H1 (cell line): ENCODE measurements around the gene VSIG10L. TPM values are rescaled to one million over a fixed set of nuclear protein-coding genes. Genes with fewer than 3 reads are reported as not detected.

ENCODE experiments used
- JUN ChIP-seq: IDR thresholded peaks from 2 replicates; pipeline ENCODE4 v1.6.1; 2011; ENCODE audit warnings: low read depth, mild to moderate bottlenecking, improper control_type of control experiment, low read length
- SRF ChIP-seq: IDR thresholded peaks from 2 replicates; pipeline ENCODE4 v1.6.1; 2011; ENCODE audit warnings: mild to moderate bottlenecking, low read depth, low read length, moderate library complexity
- SUZ12 ChIP-seq: fragments of 200-600 bp; sonication (generic); IDR thresholded peaks from 2 replicates; pipeline ENCODE4 v1.6.1; 2012; ENCODE audit warnings: mild to moderate bottlenecking, inconsistent platforms, low read length, moderate library complexity, mixed read lengths
- TAF1 ChIP-seq: IDR thresholded peaks from 2 replicates; pipeline ENCODE4 v1.6.1; 2011; ENCODE audit warnings: mild to moderate bottlenecking, low read depth, low read length
- TAF7 ChIP-seq: optimal IDR thresholded peaks from 2 replicates; pipeline ENCODE3; 2011; ENCODE audit warnings: low read depth, mild to moderate bottlenecking, inconsistent platforms, low read length, moderate library complexity, borderline replicate concordance
- TBP ChIP-seq: IDR thresholded peaks from 2 replicates; pipeline ENCODE4 v1.6.1; 2011; ENCODE audit warnings: low read depth, low read length, improper control_type of control experiment
- polyA plus RNA-seq, 7 experiments: library from polyadenylated mRNA; depleted of rRNA in 3 of 7; stranded (reverse) in 5 of 7; unstranded in 2 of 7; fragments of >200 nt in 5 of 7; fragments of 200-250 nt in 2 of 7; gene quantifications; 1 replicate in 5 of 7; 2 replicates in 1 of 7; 4 replicates in 1 of 7; pipeline versions ENCODE4 v1.2.1 to v1.2.3, GENCODE V29; 2011 to 2013; ENCODE audit warnings: missing spikeins in 2 of 7, mixed read lengths in 2 of 7
- total RNA-seq: library from RNA; stranded (reverse); fragmentation: NEBNext Ultra II Directional; extraction: Animal tissue kit (Norgen Biotek cat#: 25700); gene quantifications from 2 replicates; pipeline ENCODE4 v1.2.1, GENCODE V29; 2021

The VSIG10L gene
- total and polyA plus RNA-seq, 2 of the 8 experiments (the other 6 are each of a cell fraction or from before 2014, with no cell fraction given) = 10.3 to 10.4 TPM

DNA sequence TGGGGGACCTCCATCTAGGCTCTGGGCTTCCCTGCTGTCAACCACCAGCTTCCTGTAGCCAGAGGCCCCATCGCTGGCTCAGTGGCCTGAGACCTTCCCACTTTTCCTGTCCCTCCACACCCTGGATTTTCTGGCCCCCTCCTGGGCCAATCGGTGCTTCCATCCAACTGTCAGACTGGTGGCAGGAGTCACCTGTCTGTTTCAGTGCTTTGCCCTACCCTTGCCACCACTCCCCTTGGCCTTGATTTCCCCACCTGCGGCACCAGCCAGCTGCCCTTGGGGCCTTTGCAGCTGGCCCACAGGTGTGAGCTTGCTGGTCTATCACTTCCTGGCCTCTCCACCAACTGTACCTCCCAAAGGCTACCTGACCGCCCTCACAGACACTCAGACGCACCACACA lies 12.5 kb downstream of the VSIG10L start (continued):
- TF ChIP-seq SRF (no peak), TAF1 (no peak), TAF7 (no peak), TBP (no peak), SUZ12 (no peak), JUN (no peak)
